Kidney (tissue), 22 donors: ENCODE results near the gene RSRC1. TPM values are rescaled to one million over a fixed set of nuclear protein-coding genes. Genes with fewer than 3 reads are reported as not detected.
"Not testable (repeated sequence)": the region's sequence is repeated elsewhere in the genome, so short reads cannot be mapped to it uniquely, and the experiment has no call there.

ENCODE experiments used
- DNase-seq, 5 donors: peaks; one replicate each; pipeline ENCODE4 v3.0.0-alpha.2; 2013 to 2020
- FAIRE-seq: peaks from 2 replicates; lab custom pipeline; 2012; peaks lifted over from hg19 to GRCh38; lab: Jason Lieb, UNC
- H3K27ac ChIP-seq, 2 donors: one replicate each; pipeline ENCODE4 v1.7.0; 2013; ENCODE audit warnings: low read depth in 2 of 2, low read length in 2 of 2, inconsistent platforms in 1 of 2
- H3K27me3 ChIP-seq: one replicate; pipeline ENCODE4 v1.7.1; 2013; ENCODE audit warnings: low read length, inconsistent platforms; ENCODE audit not compliant: control insufficient read depth, insufficient read depth
- H3K36me3 ChIP-seq, 3 donors: one replicate each; pipeline versions ENCODE4 v1.7.0 to v1.7.1; 2013; ENCODE audit warnings: low read length in 3 of 3, control low read depth in 1 of 3, inconsistent platforms in 1 of 3; ENCODE audit not compliant: insufficient read depth in 3 of 3, control insufficient read depth in 2 of 3
- H3K4me1 ChIP-seq, 3 donors: one replicate each; pipeline versions ENCODE4 v1.7.0 to v1.7.1; 2013; ENCODE audit warnings: low read length in 3 of 3, inconsistent platforms in 1 of 3, low read depth in 1 of 3; ENCODE audit not compliant: control insufficient read depth in 2 of 3, insufficient read depth in 2 of 3
- H3K4me3 ChIP-seq, 3 donors: one replicate each; pipeline versions ENCODE4 v1.7.0 to v1.8.1; 2013; ENCODE audit warnings: low read length in 3 of 3, control low read depth in 1 of 3, inconsistent platforms in 1 of 3
- H3K9ac ChIP-seq, 3 donors: one replicate each; pipeline versions ENCODE4 v1.7.0 to v1.7.1; 2013; ENCODE audit warnings: low read length in 3 of 3, control low read depth in 1 of 3, inconsistent platforms in 1 of 3
- H3K9me3 ChIP-seq, 3 donors: one replicate each; pipeline versions ENCODE4 v1.7.0 to v1.7.1; 2013; ENCODE audit warnings: low read length in 3 of 3, control low read depth in 1 of 3, inconsistent platforms in 1 of 3; ENCODE audit not compliant: control insufficient read depth in 2 of 3, insufficient read depth in 1 of 3
- intact Hi-C: fragments of 100-400 bp; cut with DNase I; formaldehyde crosslinking; loops from one replicate; pipeline ENCODE4 v1.11.1; 2022
- long read RNA-seq, 10 donors: library from polyadenylated mRNA in 1 of 10; unstranded in 1 of 10; transcript quantifications; one replicate each; pipeline ENCODE4 v2.0.0 and lab custom pipeline, GENCODE V29; 2021 to 2026
- polyA plus RNA-seq: library from polyadenylated mRNA; stranded (reverse); fragments of 350-450 nt; fragmentation: Illumina TruSeq; extraction: RNeasy Lipid Tissue Mini Kit (QIAGEN cat#74804); gene quantifications from one replicate; pipeline ENCODE4 v1.2.3, GENCODE V29; 2014; ENCODE audit warnings: low read depth, low replicate concordance; ENCODE audit not compliant: insufficient read depth
- total RNA-seq: library from RNA; stranded (reverse); fragmentation: NEBNext Ultra II Directional; extraction: Animal tissue kit (Norgen Biotek cat#: 25700); gene quantifications from one replicate; pipeline ENCODE4 v1.2.1, GENCODE V29; 2021
- TF ChIP-seq, protein P1 (sequence below): IDR thresholded peaks from 3 replicates; pipeline ENCODE4 v1.5.1; 2012; ENCODE audit warnings: mild to moderate bottlenecking, moderate library complexity, borderline replicate concordance; ENCODE audit not compliant: insufficient read depth; ENCODE audit errors: extremely low read depth
- donor health status: control.
- donor health status: control.
- donor health status: control.
- donor health status: control.
- donor health status: control.
- donor health status: DM: yes; HTN: yes; CAD: no.
- donor health status: Normal renal cell carcinoma (clear cell type).

The RSRC1 gene, protein sequence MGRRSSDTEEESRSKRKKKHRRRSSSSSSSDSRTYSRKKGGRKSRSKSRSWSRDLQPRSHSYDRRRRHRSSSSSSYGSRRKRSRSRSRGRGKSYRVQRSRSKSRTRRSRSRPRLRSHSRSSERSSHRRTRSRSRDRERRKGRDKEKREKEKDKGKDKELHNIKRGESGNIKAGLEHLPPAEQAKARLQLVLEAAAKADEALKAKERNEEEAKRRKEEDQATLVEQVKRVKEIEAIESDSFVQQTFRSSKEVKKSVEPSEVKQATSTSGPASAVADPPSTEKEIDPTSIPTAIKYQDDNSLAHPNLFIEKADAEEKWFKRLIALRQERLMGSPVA
- 33.8 TPM for total RNA-seq
- polyA plus RNA-seq, result 14.3 TPM
- long read RNA-seq, donor 1, partial matches to known transcripts, result 0 of 2 reads
- long read RNA-seq, donor 1, other reads (novel, unspliced or antisense), result 0 of 2 reads
- long read RNA-seq, donor 2, partial matches to known transcripts, result 21 of 21 reads
- long read RNA-seq, donor 2, other reads (novel, unspliced or antisense), result 0 of 21 reads
- long read RNA-seq, donor 3, partial matches to known transcripts, result 0 of 2 reads
- long read RNA-seq, donor 3, other reads (novel, unspliced or antisense), result 0 of 2 reads
- long read RNA-seq, donor 4, partial matches to known transcripts, result 0 of 2 reads
- long read RNA-seq, donor 4, other reads (novel, unspliced or antisense), result 0 of 2 reads
- long read RNA-seq, donor 5, result 0 reads
- long read RNA-seq, donor 6, partial matches to known transcripts, result 0 of 4 reads
- long read RNA-seq, donor 6, other reads (novel, unspliced or antisense), result 0 of 4 reads
- long read RNA-seq, donor 7, partial matches to known transcripts, result 4 of 12 reads
- long read RNA-seq, donor 7, other reads (novel, unspliced or antisense), result 0 of 12 reads
- long read RNA-seq, donor 8, result 0 reads
- long read RNA-seq, donor 9, result 0 reads
- long read RNA-seq, donor 10, result 0 reads

DNA sequence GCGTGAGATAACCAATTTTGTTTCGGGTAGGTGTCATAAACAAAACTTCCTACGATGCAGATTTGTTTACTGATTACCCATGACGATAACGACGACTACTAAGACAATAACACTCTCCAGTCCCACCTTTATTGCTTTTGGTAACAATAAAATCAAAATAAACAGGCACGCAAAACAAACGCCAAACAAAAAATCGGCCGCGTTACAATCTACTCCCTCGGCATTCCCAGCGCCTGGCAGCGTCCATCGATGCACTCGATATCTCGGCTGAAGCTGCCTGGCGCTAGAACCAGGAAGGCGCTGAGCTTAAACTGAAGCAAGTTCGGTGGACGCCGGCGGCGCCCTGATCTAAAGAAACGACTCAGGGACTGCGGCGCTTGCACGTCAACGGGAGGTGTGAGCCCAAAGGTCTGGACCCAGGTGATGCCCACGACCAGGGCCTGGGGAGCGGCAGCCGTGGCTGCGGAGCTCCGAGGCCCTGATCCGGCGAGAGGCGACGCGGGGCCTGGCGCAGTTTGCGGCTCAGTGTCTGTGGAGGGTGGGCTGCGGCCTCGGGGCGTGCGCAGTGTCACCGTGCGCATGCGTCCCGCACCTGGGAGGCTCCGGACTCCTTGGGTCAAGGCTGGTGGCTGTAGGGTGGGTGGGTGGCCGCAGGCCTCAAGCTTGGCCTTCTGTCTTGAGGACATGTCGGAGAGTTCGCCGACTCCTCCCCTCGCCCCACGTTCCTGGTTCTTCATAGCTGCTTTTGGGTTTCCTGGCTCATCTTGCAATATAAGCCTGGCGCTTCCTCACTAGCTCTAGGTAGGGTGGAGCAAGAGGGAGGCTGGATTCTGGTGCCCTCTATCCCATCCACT is at the start of gene RSRC1:
TSS of gene RSRC1 (plus strand) at position 286 of the 854 bp plus-strand sequence. CDS start 12,016 bp downstream, outside the sequence.
- FAIRE-seq (no peak), DNase-seq (peak; percentile 89 to 96 (median 93))
- TF ChIP-seq, protein P1, sequence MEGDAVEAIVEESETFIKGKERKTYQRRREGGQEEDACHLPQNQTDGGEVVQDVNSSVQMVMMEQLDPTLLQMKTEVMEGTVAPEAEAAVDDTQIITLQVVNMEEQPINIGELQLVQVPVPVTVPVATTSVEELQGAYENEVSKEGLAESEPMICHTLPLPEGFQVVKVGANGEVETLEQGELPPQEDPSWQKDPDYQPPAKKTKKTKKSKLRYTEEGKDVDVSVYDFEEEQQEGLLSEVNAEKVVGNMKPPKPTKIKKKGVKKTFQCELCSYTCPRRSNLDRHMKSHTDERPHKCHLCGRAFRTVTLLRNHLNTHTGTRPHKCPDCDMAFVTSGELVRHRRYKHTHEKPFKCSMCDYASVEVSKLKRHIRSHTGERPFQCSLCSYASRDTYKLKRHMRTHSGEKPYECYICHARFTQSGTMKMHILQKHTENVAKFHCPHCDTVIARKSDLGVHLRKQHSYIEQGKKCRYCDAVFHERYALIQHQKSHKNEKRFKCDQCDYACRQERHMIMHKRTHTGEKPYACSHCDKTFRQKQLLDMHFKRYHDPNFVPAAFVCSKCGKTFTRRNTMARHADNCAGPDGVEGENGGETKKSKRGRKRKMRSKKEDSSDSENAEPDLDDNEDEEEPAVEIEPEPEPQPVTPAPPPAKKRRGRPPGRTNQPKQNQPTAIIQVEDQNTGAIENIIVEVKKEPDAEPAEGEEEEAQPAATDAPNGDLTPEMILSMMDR, result peak; percentile 4
- intact Hi-C loops, result no loop called here
- Histone ChIP-seq H3K27me3 (peaks cover 32% of the 10 kb centered on the region), H3K27ac (no peak within 1 kb of the TSS), H3K9me3 (peaks cover 0 to 4% (median 0%) of the 10 kb centered on the region in 3 donors), H3K36me3 (no peaks in the 10 kb centered on the region), H3K9ac (peak within 1 kb of the TSS; percentile 69 to 96 (median 77)), H3K4me1 (peaks cover 0 to 9% (median 0%) of the 10 kb centered on the region in 3 donors), H3K4me3 (peak within 1 kb of the TSS; percentile 92 to 98 (median 94))

DNA sequence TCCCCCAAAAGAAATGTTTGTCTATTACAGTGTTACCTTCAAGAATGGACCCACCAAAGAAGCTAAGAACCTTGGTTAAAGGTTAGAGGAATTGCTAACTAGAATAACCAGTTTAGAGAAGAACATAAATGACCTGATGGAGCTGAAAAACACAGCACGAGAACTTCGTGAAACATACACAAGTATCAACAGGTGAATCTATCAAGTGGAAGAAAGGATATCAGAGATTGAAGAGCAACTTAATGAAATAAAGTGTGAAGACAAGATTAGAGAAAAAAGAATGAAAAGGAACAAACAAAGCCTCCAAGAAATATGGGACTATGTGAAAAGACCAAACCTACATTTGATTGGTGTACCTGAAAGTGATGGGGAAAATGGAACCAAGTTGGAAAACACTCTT is 44.3 kb upstream of the RSRC1 start:
- H3K4me3 ChIP-seq, FAIRE-seq, H3K4me1 ChIP-seq, H3K9me3 ChIP-seq, H3K27me3 ChIP-seq, H3K9ac ChIP-seq, DNase-seq, H3K36me3 ChIP-seq, intact Hi-C loops, H3K27ac ChIP-seq: not testable (repeated sequence)

DNA sequence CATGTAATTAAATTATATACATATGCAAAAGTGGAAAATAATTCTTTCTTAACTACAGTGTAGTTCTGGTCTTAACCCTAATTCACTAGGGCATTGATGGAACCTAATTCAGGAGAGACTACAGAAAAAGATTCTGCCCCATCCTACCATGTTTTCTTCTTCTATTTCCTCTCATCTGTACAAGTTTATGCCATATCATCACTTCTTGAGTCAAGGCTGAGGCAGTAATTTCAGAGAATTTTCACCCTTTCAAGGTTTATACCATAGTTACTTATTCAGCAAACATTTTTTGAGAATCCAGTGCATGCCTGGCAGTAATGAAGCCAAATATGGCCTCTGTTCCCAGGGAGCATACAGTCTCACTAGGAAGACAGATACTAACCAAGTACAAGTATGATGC is 37.1 kb upstream of the RSRC1 start:
- Histone ChIP-seq H3K27me3 (no peaks in the 10 kb centered on the region), H3K4me1 (no peaks in the 10 kb centered on the region), H3K9me3 (no peaks in the 10 kb centered on the region), H3K36me3 (no peaks in the 10 kb centered on the region), H3K27ac (no peak overlapping the region), H3K4me3 (no peak overlapping the region), H3K9ac (no peak overlapping the region)
- intact Hi-C loops, result no loop called here
- DNase-seq (no peak), FAIRE-seq (no peak)
- TF ChIP-seq, protein P1, result no peak
